SK-N-SH (cell line): ENCODE measurements around the gene PAK3. TPM values are rescaled to one million over a fixed set of nuclear protein-coding genes. Genes with fewer than 3 reads are reported as not detected.

Experiments
- CTCF ChIA-PET: fragments of 300-600, 350-600 bp; formaldehyde crosslinking; extraction: SDS; loops from one replicate; lab custom pipeline; 2021; lab: Yijun Ruan, JAX
- POLR2A ChIA-PET: fragments of 350-600 bp; sonication (Branson Sonifier 250); formaldehyde crosslinking; extraction: SDS; loops from one replicate; lab custom pipeline; 2020; ENCODE audit warnings: antibody characterized with exemption, inconsistent platforms; lab: Yijun Ruan, JAX
- DNase-seq: peaks from one replicate; pipeline ENCODE4 v3.0.0; 2012
- H2AFZ ChIP-seq: fragments of 200-600 bp; sonication (generic); 2 replicates; pipeline ENCODE4 v1.8.1; 2016; ENCODE audit warnings: antibody characterized with exemption, mild to moderate bottlenecking, low read depth
- H3F3A ChIP-seq: fragments of 200-600 bp; sonication (generic); replicated peaks from 2 replicates; pipeline ENCODE3; 2016; ENCODE audit warnings: antibody characterized with exemption, mild to moderate bottlenecking; ENCODE audit not compliant: insufficient read depth
- H3K27ac ChIP-seq, 2 experiments: fragments of 200-500 bp in 1 of 2; fragments of 200-600 bp in 1 of 2; sonication (Bioruptor generic) in 1 of 2; sonication (generic), shearing (Covaris generic) in 1 of 2; 2 replicates each; pipeline versions ENCODE4 v1.5.1 to v1.6.1; 2014 to 2016; ENCODE audit warnings: low read depth in 2 of 2, inconsistent platforms in 1 of 2, low read length in 1 of 2, mild to moderate bottlenecking in 1 of 2, mixed read lengths in 1 of 2
- H3K27me3 ChIP-seq: fragments of 200-600 bp; sonication (generic), shearing (Covaris generic); 2 replicates; pipeline ENCODE4 v1.6.1; 2016; ENCODE audit warnings: mixed run types; ENCODE audit not compliant: insufficient read depth
- H3K36me3 ChIP-seq, 2 experiments: fragments of 200-500 bp in 1 of 2; fragments of 200-600 bp in 1 of 2; sonication (Bioruptor generic) in 1 of 2; sonication (generic) in 1 of 2; replicated peaks in 1 of 2; 2 replicates each; pipeline versions ENCODE3 to v1.5.1; 2014 to 2016; ENCODE audit warnings: low read length in 1 of 2, mild to moderate bottlenecking in 1 of 2; ENCODE audit not compliant: insufficient read depth in 2 of 2, control insufficient read depth in 1 of 2
- H3K4me1 ChIP-seq, 2 experiments: fragments of 200-500 bp in 1 of 2; fragments of 200-600 bp in 1 of 2; sonication (Bioruptor generic) in 1 of 2; sonication (generic), shearing (Covaris generic) in 1 of 2; 2 replicates each; pipeline versions ENCODE4 v1.5.1 to v1.6.1; 2014 to 2016; ENCODE audit warnings: low read depth in 1 of 2, low read length in 1 of 2, mixed run types in 1 of 2; ENCODE audit not compliant: insufficient read depth in 2 of 2, control insufficient read depth in 1 of 2
- H3K4me2 ChIP-seq: fragments of 200-600 bp; sonication (generic), shearing (Covaris generic); 2 replicates; pipeline ENCODE4 v1.6.1; 2017; ENCODE audit warnings: mixed run types
- H3K4me3 ChIP-seq, 2 experiments: fragments of 200-500 bp in 1 of 2; fragments of 200-600 bp in 1 of 2; sonication (Bioruptor generic) in 1 of 2; sonication (generic), shearing (Covaris generic) in 1 of 2; 2 replicates each; pipeline versions ENCODE4 v1.5.1 to v1.8.1; 2014 to 2016; ENCODE audit warnings: low read depth in 2 of 2, inconsistent platforms in 1 of 2, low read length in 1 of 2, mild to moderate bottlenecking in 1 of 2, mixed read lengths in 1 of 2, moderate library complexity in 1 of 2
- H3K79me2 ChIP-seq: fragments of 200-600 bp; sonication (generic); 2 replicates; pipeline ENCODE4 v1.8.1; 2017; ENCODE audit warnings: mild to moderate bottlenecking; ENCODE audit not compliant: insufficient read depth
- H3K9ac ChIP-seq: fragments of 200-600 bp; sonication (generic); 2 replicates; pipeline ENCODE4 v1.6.1; 2017; ENCODE audit warnings: mixed run types
- H3K9me2 ChIP-seq: fragments of 200-600 bp; sonication (generic); 2 replicates; pipeline ENCODE4 v1.6.1; 2017; ENCODE audit warnings: mixed run types
- H3K9me3 ChIP-seq: fragments of 200-600 bp; sonication (generic); 2 replicates; pipeline ENCODE4 v1.6.1; 2017; ENCODE audit warnings: mixed run types, mild to moderate bottlenecking, moderate library complexity
- H4K20me1 ChIP-seq: fragments of 200-600 bp; sonication (generic); 2 replicates; pipeline ENCODE4 v1.6.1; 2017; ENCODE audit warnings: mild to moderate bottlenecking, mixed run types; ENCODE audit not compliant: insufficient read depth
- CHD2 ChIP-seq: fragments of 150-350 bp; IDR thresholded peaks from 2 replicates; pipeline ENCODE4 v1.6.1; 2018; ENCODE audit warnings: low read length; ENCODE audit not compliant: partially characterized antibody
- ELF1 ChIP-seq: IDR thresholded peaks from 2 replicates; pipeline ENCODE4 v1.4.0; 2012
- FOSL2 ChIP-seq: IDR thresholded peaks from 2 replicates; pipeline ENCODE4 v1.4.0; 2012; ENCODE audit warnings: low read depth, mild to moderate bottlenecking, moderate library complexity, borderline replicate concordance
- FOXJ3 ChIP-seq: sonication (generic); formaldehyde crosslinking; IDR thresholded peaks from 2 replicates; pipeline ENCODE4 v1.5.1; 2020; ENCODE audit warnings: mild to moderate bottlenecking, missing genetic modification reagents
- FOXM1 ChIP-seq: IDR thresholded peaks from 2 replicates; pipeline ENCODE4 v1.4.0; 2012; ENCODE audit warnings: low read depth, mild to moderate bottlenecking
- MEF2A ChIP-seq: IDR thresholded peaks from 2 replicates; pipeline ENCODE4 v1.4.0; 2012; ENCODE audit warnings: low read depth, borderline replicate concordance
- MXI1 ChIP-seq: IDR thresholded peaks from 2 replicates; pipeline ENCODE4 v1.6.1; 2012; ENCODE audit warnings: mild to moderate bottlenecking, low read depth, low read length, improper control_type of control experiment
- NFIC ChIP-seq: IDR thresholded peaks from 2 replicates; pipeline ENCODE4 v1.4.0; 2012; ENCODE audit warnings: borderline replicate concordance
- RCOR1 ChIP-seq: fragments of 150-350 bp; IDR thresholded peaks from 2 replicates; pipeline ENCODE4 v1.6.1; 2017; ENCODE audit warnings: antibody characterized with exemption, low read length
- RFX5 ChIP-seq: IDR thresholded peaks from 2 replicates; pipeline ENCODE4 v1.6.1; 2012; ENCODE audit warnings: mild to moderate bottlenecking, improper control_type of control experiment, low read length
- SIN3A ChIP-seq: IDR thresholded peaks from 2 replicates; pipeline ENCODE4 v1.6.1; 2012; ENCODE audit warnings: low read depth, mild to moderate bottlenecking, low read length, moderate library complexity, borderline replicate concordance
- SMC3 ChIP-seq: IDR thresholded peaks from 2 replicates; pipeline ENCODE4 v1.6.1; 2012; ENCODE audit warnings: low read depth, low read length, improper control_type of control experiment
- TCF12 ChIP-seq: IDR thresholded peaks from 2 replicates; pipeline ENCODE4 v1.4.0; 2012
- TEAD4 ChIP-seq: IDR thresholded peaks from 2 replicates; pipeline ENCODE4 v1.4.0; 2012; ENCODE audit warnings: mild to moderate bottlenecking, borderline replicate concordance; ENCODE audit not compliant: insufficient read depth
- YY1 ChIP-seq: IDR thresholded peaks from 2 replicates; pipeline ENCODE4 v1.4.0; 2012; ENCODE audit warnings: low read depth, mild to moderate bottlenecking
- WGBS: methylation state at CpG from one replicate; pipeline ENCODE4 v1.1.6; 2017; ENCODE audit warnings: low lambda C conversion rate; 5-methylcytosine and 5-hydroxymethylcytosine counted together
- polyA plus RNA-seq, 3 experiments: library from polyadenylated mRNA; depleted of rRNA; stranded (reverse); fragments of >200 nt; gene quantifications; 2 replicates each; pipeline ENCODE4 v1.2.3, GENCODE V29; 2012
- TF ChIP-seq, protein P1 (sequence below): fragments of 150-350 bp; IDR thresholded peaks from 2 replicates; pipeline ENCODE4 v1.6.1; 2017; ENCODE audit warnings: antibody characterized with exemption, low read length, low read depth, borderline replicate concordance
- TF ChIP-seq, protein P2 (sequence below): fragments of 200-600 bp; sonication (generic); IDR thresholded peaks from 2 replicates; pipeline ENCODE4 v1.6.1; 2017; ENCODE audit warnings: antibody characterized with exemption, mild to moderate bottlenecking, moderate library complexity
- TF ChIP-seq, protein P3 (sequence below): fragments of 150-350 bp; IDR thresholded peaks from 2 replicates; pipeline ENCODE4 v1.6.1; 2016; ENCODE audit warnings: mild to moderate bottlenecking, low read depth, low read length

The PAK3 gene
- polyA plus RNA-seq, 1 of the 3 experiments (the other 2 are of a cell fraction): 0.23 TPM

DNA sequence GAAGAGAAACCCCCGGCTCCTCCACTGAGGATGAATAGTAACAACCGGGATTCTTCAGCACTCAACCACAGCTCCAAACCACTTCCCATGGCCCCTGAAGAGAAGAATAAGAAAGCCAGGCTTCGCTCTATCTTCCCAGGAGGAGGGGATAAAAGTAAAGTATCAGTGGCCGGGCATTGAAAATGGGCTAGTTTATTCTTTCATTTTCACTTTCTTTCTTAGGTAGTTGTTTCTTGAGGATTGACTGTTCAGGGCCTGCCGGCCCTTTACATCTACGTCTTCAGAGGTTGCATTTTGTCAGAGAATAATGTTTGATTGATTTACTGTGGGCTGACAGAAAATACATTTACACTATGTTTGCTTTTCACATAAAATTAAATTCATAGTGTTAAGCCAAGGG is 27.1 kb downstream of the PAK3 start:
- Histone ChIP-seq H2AFZ (no peak overlapping the region), H3K9me3 (no peaks in the 10 kb centered on the region), H3K4me2 (no peak overlapping the region), H3K4me3 (no peak overlapping the region)
- CTCF ChIA-PET: interaction anchor here (0.9 kb wide), 1 partner anchor 25 kb away, joined by 4 read pairs; no protein-coding TSS in a partner anchor
- DNase-seq: no peak
- TF ChIP-seq, protein P1, sequence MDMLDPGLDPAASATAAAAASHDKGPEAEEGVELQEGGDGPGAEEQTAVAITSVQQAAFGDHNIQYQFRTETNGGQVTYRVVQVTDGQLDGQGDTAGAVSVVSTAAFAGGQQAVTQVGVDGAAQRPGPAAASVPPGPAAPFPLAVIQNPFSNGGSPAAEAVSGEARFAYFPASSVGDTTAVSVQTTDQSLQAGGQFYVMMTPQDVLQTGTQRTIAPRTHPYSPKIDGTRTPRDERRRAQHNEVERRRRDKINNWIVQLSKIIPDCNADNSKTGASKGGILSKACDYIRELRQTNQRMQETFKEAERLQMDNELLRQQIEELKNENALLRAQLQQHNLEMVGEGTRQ: no peak
- TF ChIP-seq SIN3A (no peak), RFX5 (no peak)
- TF ChIP-seq, protein P2, sequence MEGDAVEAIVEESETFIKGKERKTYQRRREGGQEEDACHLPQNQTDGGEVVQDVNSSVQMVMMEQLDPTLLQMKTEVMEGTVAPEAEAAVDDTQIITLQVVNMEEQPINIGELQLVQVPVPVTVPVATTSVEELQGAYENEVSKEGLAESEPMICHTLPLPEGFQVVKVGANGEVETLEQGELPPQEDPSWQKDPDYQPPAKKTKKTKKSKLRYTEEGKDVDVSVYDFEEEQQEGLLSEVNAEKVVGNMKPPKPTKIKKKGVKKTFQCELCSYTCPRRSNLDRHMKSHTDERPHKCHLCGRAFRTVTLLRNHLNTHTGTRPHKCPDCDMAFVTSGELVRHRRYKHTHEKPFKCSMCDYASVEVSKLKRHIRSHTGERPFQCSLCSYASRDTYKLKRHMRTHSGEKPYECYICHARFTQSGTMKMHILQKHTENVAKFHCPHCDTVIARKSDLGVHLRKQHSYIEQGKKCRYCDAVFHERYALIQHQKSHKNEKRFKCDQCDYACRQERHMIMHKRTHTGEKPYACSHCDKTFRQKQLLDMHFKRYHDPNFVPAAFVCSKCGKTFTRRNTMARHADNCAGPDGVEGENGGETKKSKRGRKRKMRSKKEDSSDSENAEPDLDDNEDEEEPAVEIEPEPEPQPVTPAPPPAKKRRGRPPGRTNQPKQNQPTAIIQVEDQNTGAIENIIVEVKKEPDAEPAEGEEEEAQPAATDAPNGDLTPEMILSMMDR: no peak
- TF ChIP-seq, all 33 proteins: peak for 0
- 39% methylated on average over 6 of the region's 6 CpGs for WGBS
- Histone ChIP-seq H3K4me1 (no peaks in the 10 kb centered on the region), H3K36me3 (no peaks in the 10 kb centered on the region), H3K9me2 (no peaks in the 10 kb centered on the region), H3F3A (no peaks in the 10 kb centered on the region), H3K27ac (no peak overlapping the region), H3K27me3 (no peaks in the 10 kb centered on the region; the same call in 1 of the 2 replicates), H3K79me2 (no peaks in the 10 kb centered on the region), H3K9ac (no peak overlapping the region), H4K20me1 (no peaks in the 10 kb centered on the region)
- POLR2A ChIA-PET: no interaction called here

DNA sequence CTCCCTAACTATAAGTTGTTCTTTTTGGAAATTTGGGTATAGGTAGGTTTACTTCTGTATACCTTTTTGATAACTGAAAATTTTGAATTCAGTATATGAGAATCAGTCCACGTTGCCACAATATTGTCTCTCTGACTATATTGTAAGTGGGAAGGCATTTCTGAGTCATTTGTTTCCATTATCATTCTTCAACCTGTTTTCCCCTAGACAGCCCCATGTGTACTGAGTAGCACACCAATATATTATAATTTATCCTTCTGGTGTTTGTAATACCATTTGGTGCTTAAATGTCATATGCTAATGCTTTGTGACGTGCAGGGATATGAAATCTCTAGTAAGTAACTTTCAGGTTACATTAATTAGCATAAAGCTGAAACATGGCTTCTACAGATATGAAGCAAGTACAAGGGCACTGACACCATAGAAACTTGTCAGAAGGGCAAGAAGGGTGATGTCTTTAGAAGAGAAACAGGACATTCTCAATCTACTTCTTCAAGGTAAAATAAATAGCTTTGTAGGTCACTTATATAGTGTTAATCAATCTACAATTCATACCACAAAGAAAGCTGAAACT is 27.7 kb downstream of the PAK3 start:
- WGBS: 25% methylated on average over 2 of the region's 2 CpGs
- DNase-seq: no peak
- CTCF ChIA-PET: no interaction called here

DNA sequence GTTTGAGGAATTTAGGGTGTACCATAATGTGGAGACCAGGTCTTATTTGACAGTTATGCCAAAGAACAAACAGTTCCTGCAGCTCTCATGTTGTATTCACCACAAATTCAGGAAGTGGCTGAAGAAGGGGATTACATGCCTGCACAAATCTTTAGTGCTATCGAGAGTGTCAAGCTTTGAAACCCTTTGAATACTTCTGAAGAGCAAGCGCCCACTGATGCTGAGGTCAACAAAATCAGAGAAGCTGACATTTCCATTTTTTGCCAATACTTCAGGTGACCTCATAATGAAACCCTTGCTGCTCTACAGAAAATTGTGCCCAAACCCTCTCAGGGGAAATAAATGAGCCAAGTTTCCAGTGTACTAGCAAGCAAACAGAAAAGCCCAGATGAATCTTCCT is 28.4 kb downstream of the PAK3 start:
- whole genome bisulfite sequencing: 54% methylated on average over 2 of the region's 2 CpGs
- no peak overlapping the region for H3K4me3 ChIP-seq
- no peaks in the 10 kb centered on the region for H3K9me2 ChIP-seq
- CTCF ChIA-PET: no interaction called here
- no peaks in the 10 kb centered on the region for H3F3A ChIP-seq
- H3K4me2 ChIP-seq: no peak overlapping the region
- H3K79me2 ChIP-seq: no peaks in the 10 kb centered on the region
- H3K4me1 ChIP-seq: no peaks in the 10 kb centered on the region
- no peaks in the 10 kb centered on the region; the same call in 1 of the 2 replicates for H3K27me3 ChIP-seq
- no peak for DNase-seq
- no peak overlapping the region for H2AFZ ChIP-seq
- H3K27ac ChIP-seq: no peak overlapping the region
- H3K9me3 ChIP-seq: no peaks in the 10 kb centered on the region
- POLR2A ChIA-PET: no interaction called here
- no peak overlapping the region for H3K9ac ChIP-seq
- H4K20me1 ChIP-seq: no peaks in the 10 kb centered on the region
- H3K36me3 ChIP-seq: no peaks in the 10 kb centered on the region
- TF ChIP-seq FOXJ3 (CRISPR knock-in tag) (no peak), MXI1 (no peak), MEF2A (no peak), YY1 (no peak), RFX5 (no peak), FOXM1 (no peak), SMC3 (no peak), ELF1 (no peak), CHD2 (no peak), TEAD4 (no peak), NFIC (no peak), TCF12 (no peak)
- TF ChIP-seq, protein P1: no peak
- TF ChIP-seq, protein P3, sequence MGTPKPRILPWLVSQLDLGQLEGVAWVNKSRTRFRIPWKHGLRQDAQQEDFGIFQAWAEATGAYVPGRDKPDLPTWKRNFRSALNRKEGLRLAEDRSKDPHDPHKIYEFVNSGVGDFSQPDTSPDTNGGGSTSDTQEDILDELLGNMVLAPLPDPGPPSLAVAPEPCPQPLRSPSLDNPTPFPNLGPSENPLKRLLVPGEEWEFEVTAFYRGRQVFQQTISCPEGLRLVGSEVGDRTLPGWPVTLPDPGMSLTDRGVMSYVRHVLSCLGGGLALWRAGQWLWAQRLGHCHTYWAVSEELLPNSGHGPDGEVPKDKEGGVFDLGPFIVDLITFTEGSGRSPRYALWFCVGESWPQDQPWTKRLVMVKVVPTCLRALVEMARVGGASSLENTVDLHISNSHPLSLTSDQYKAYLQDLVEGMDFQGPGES: no peak

More for the DNA sequence above, 27.7 kb downstream of the PAK3 start:
- Histone ChIP-seq H3K27me3 (no peaks in the 10 kb centered on the region; the same call in 1 of the 2 replicates), H3K79me2 (no peaks in the 10 kb centered on the region), H3K9me2 (no peaks in the 10 kb centered on the region)
- TF ChIP-seq RCOR1 (no peak), FOSL2 (no peak)
- TF ChIP-seq, all 33 proteins: peak for 0
- H3K4me2 ChIP-seq: no peak overlapping the region
- POLR2A ChIA-PET: no interaction called here
- no peaks in the 10 kb centered on the region for H3F3A ChIP-seq
- no peaks in the 10 kb centered on the region for H4K20me1 ChIP-seq
- H3K27ac ChIP-seq: no peak overlapping the region
- no peaks in the 10 kb centered on the region for H3K4me1 ChIP-seq
- H3K9me3 ChIP-seq: no peaks in the 10 kb centered on the region
- no peak overlapping the region for H2AFZ ChIP-seq
- H3K36me3 ChIP-seq: no peaks in the 10 kb centered on the region
- H3K9ac ChIP-seq: no peak overlapping the region
- no peak overlapping the region for H3K4me3 ChIP-seq
